CD4-positive, alpha-beta T cell treated with Interleukin-21 for 1 hour (primary cell): ENCODE measurements around the gene OTOS.

ENCODE experiments used
- DNase-seq: peaks from one replicate; pipeline ENCODE4 v3.0.0-alpha.2; 2020

The OTOS gene

GRCh38 chr2:240149943-240150784 is 9.7 kb upstream of the OTOS start:
- peak; percentile 26 for DNase-seq

GRCh38 chr2:240147911-240148587 is 7.6 kb upstream of the OTOS start:
- DNase-seq: no peak

- DNase-seq: no peak
Observed at GRCh38 chr2:240147382-240147781, 6.9 kb upstream of the OTOS start.

- no peak for DNase-seq
Observed at GRCh38 chr2:240146627-240147278, 6.3 kb upstream of the OTOS start.

- no peak for DNase-seq
Observed at GRCh38 chr2:240146141-240146561, 5.7 kb upstream of the OTOS start.

- no peak for DNase-seq
Observed at GRCh38 chr2:240145461-240145860, 5.0 kb upstream of the OTOS start.

- DNase-seq: no peak
Observed at GRCh38 chr2:240144649-240145261, 4.3 kb upstream of the OTOS start.

- peak; percentile 79 for DNase-seq
Observed at GRCh38 chr2:240143801-240144648, 3.6 kb upstream of the OTOS start.

- no peak for DNase-seq
Observed at GRCh38 chr2:240143276-240143675, 2.8 kb upstream of the OTOS start.

GRCh38 chr2:240142859-240143258 is 2.4 kb upstream of the OTOS start:
- no peak for DNase-seq

- no peak for DNase-seq
Observed at GRCh38 chr2:240142256-240142775, 1.9 kb upstream of the OTOS start.

- DNase-seq: no peak
Observed at GRCh38 chr2:240141736-240142135, 1.3 kb upstream of the OTOS start.

- no peak for DNase-seq
Observed at GRCh38 chr2:240140920-240141319, 462 bp upstream of the OTOS start.

GRCh38 chr2:240139666-240140393 is 628 bp downstream of the OTOS start:
- no peak for DNase-seq

GRCh38 chr2:240139011-240139441 is 1.4 kb downstream of the OTOS start:
- no peak for DNase-seq

- no peak for DNase-seq
Observed at GRCh38 chr2:240138254-240138984, 2.0 kb downstream of the OTOS start.

GRCh38 chr2:240137596-240138253 is 2.7 kb downstream of the OTOS start:
- no peak for DNase-seq

GRCh38 chr2:240136671-240137292 is 3.7 kb downstream of the OTOS start:
- peak; percentile 29 for DNase-seq

GRCh38 chr2:240136013-240136670 is 4.3 kb downstream of the OTOS start, which contains the start of gene COPS9:
Gene COPS9 (minus strand): TSS chr2:240136305. CDS start chr2:240136284, 21 bp downstream.
- DNase-seq: peak; percentile 90
